Kidney (tissue), 14 donors: Measurements from ENCODE around the gene RIN2. TPM values are rescaled to one million over a fixed set of nuclear protein-coding genes. Genes with fewer than 3 reads are reported as not detected.

ENCODE experiments used
- DNase-seq, 5 donors: peaks; one replicate each; pipeline ENCODE4 v3.0.0-alpha.2; 2013 to 2020
- FAIRE-seq: peaks from 2 replicates; lab custom pipeline; 2012; peaks lifted over from hg19 to GRCh38; lab: Jason Lieb, UNC
- H3K27ac ChIP-seq, 2 donors: one replicate each; pipeline ENCODE4 v1.7.0; 2013; ENCODE audit warnings: low read depth in 2 of 2, low read length in 2 of 2, inconsistent platforms in 1 of 2
- H3K27me3 ChIP-seq: one replicate; pipeline ENCODE4 v1.7.1; 2013; ENCODE audit warnings: low read length, inconsistent platforms; ENCODE audit not compliant: control insufficient read depth, insufficient read depth
- H3K36me3 ChIP-seq, 3 donors: one replicate each; pipeline versions ENCODE4 v1.7.0 to v1.7.1; 2013; ENCODE audit warnings: low read length in 3 of 3, control low read depth in 1 of 3, inconsistent platforms in 1 of 3; ENCODE audit not compliant: insufficient read depth in 3 of 3, control insufficient read depth in 2 of 3
- H3K4me1 ChIP-seq, 3 donors: one replicate each; pipeline versions ENCODE4 v1.7.0 to v1.7.1; 2013; ENCODE audit warnings: low read length in 3 of 3, inconsistent platforms in 1 of 3, low read depth in 1 of 3; ENCODE audit not compliant: control insufficient read depth in 2 of 3, insufficient read depth in 2 of 3
- H3K4me3 ChIP-seq, 3 donors: one replicate each; pipeline versions ENCODE4 v1.7.0 to v1.8.1; 2013; ENCODE audit warnings: low read length in 3 of 3, control low read depth in 1 of 3, inconsistent platforms in 1 of 3
- H3K9ac ChIP-seq, 3 donors: one replicate each; pipeline versions ENCODE4 v1.7.0 to v1.7.1; 2013; ENCODE audit warnings: low read length in 3 of 3, control low read depth in 1 of 3, inconsistent platforms in 1 of 3
- H3K9me3 ChIP-seq, 3 donors: one replicate each; pipeline versions ENCODE4 v1.7.0 to v1.7.1; 2013; ENCODE audit warnings: low read length in 3 of 3, control low read depth in 1 of 3, inconsistent platforms in 1 of 3; ENCODE audit not compliant: control insufficient read depth in 2 of 3, insufficient read depth in 1 of 3
- intact Hi-C: fragments of 100-400 bp; cut with DNase I; formaldehyde crosslinking; loops from one replicate; pipeline ENCODE4 v1.11.1; 2022
- polyA plus RNA-seq: library from polyadenylated mRNA; stranded (reverse); fragments of 350-450 nt; fragmentation: Illumina TruSeq; extraction: RNeasy Lipid Tissue Mini Kit (QIAGEN cat#74804); gene quantifications from one replicate; pipeline ENCODE4 v1.2.3, GENCODE V29; 2014; ENCODE audit warnings: low read depth, low replicate concordance; ENCODE audit not compliant: insufficient read depth
- total RNA-seq: library from RNA; stranded (reverse); fragmentation: NEBNext Ultra II Directional; extraction: Animal tissue kit (Norgen Biotek cat#: 25700); gene quantifications from one replicate; pipeline ENCODE4 v1.2.1, GENCODE V29; 2021
- TF ChIP-seq, protein P1 (sequence below): IDR thresholded peaks from 3 replicates; pipeline ENCODE4 v1.5.1; 2012; ENCODE audit warnings: mild to moderate bottlenecking, moderate library complexity, borderline replicate concordance; ENCODE audit not compliant: insufficient read depth; ENCODE audit errors: extremely low read depth
- donor health status: control.
- donor health status: control.
- donor health status: control.
- donor health status: control.
- donor health status: control.
- donor health status: DM: yes; HTN: yes; CAD: no.
- donor health status: Normal renal cell carcinoma (clear cell type).

The RIN2 gene
- total and polyA plus RNA-seq, 2 donors from 2014 or later = 20.2 to 109 TPM

DNA sequence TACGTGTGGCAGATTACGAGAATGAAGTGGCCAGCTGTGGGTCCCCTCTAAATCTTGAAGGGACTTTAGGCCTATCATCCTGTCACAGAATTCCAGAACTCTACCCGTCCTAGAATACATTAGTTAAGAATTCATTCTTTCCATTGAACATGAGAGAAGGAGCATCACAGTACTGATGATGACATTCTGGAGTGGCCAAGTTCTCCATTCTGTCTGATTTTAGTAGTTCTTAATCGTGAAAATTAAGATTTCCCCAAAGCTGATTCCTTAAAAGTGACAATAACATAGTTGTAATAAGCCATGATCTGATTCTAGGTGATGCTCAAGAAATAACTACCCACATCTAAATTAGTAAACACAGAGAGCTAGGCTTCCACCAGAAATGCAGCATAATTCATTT is 35.0 kb upstream of the RIN2 start:
- H3K4me3 ChIP-seq = no peak overlapping the region
- H3K36me3 ChIP-seq = no peaks in the 10 kb centered on the region
- DNase-seq (no peak), FAIRE-seq (no peak)
- H3K9ac ChIP-seq = no peak overlapping the region
- H3K27ac ChIP-seq = no peak overlapping the region
- TF ChIP-seq, protein P1, sequence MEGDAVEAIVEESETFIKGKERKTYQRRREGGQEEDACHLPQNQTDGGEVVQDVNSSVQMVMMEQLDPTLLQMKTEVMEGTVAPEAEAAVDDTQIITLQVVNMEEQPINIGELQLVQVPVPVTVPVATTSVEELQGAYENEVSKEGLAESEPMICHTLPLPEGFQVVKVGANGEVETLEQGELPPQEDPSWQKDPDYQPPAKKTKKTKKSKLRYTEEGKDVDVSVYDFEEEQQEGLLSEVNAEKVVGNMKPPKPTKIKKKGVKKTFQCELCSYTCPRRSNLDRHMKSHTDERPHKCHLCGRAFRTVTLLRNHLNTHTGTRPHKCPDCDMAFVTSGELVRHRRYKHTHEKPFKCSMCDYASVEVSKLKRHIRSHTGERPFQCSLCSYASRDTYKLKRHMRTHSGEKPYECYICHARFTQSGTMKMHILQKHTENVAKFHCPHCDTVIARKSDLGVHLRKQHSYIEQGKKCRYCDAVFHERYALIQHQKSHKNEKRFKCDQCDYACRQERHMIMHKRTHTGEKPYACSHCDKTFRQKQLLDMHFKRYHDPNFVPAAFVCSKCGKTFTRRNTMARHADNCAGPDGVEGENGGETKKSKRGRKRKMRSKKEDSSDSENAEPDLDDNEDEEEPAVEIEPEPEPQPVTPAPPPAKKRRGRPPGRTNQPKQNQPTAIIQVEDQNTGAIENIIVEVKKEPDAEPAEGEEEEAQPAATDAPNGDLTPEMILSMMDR = no peak
- intact Hi-C loops = no loop called here
- no peaks in the 10 kb centered on the region for H3K27me3 ChIP-seq
- H3K9me3 ChIP-seq = no peaks in the 10 kb centered on the region
- H3K4me1 ChIP-seq = no peaks in the 10 kb centered on the region

DNA sequence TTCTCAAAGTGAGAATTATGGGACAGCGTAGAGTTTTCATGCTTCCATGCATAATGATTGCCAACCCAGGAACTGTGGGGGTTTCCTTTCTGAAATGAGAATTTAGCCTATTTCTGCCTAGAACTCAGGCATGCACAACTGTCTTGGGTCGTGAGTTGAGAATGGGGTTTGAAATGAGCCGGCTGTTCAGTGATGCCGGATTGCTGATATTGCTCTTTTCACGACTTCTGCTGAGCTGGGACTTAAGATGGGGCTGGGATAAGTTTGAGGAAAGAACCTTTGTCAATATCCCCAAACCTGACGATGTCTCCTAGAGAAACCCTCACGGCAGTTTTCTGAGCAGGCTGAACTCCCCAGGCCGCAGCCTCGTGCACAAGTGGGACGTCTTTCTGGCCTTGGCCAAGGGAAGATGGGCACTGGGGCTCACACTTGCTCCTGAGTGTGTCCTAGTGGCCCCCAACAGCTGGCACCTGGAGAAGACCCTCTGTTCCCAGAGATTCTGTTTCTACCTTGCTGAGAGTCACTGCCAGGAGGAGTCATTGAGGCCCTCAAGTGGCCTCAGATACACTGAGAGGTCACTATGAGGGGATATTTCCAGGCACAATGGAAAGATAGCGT is 34.1 kb upstream of the RIN2 start:
- Histone ChIP-seq H3K27me3 (no peaks in the 10 kb centered on the region), H3K4me1 (no peaks in the 10 kb centered on the region), H3K36me3 (no peaks in the 10 kb centered on the region), H3K27ac (no peak overlapping the region), H3K9me3 (no peaks in the 10 kb centered on the region), H3K4me3 (no peak overlapping the region), H3K9ac (no peak overlapping the region)
- TF ChIP-seq, protein P1 = no peak
- intact Hi-C loops = no loop called here
- DNase-seq (peak in 1 of 5 donors; percentile 58), FAIRE-seq (no peak)

DNA sequence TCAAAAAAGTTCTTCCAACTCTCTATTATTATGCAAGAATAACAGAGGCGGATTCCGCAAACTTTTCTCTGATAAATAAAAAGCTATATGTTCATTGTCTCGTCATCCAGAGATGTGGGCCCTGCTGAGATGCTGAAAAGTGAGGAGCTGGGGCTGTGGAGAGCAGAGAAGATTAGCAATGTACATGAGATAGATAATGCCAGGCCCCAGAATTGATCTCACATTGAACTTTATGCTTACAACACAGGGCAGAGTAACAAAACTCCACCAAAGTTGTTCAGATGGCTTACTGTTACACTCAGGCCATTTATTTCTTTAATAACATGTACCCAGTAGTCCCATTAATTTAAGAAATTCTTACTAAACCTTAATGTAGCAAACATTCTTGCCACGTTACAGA is 32.7 kb upstream of the RIN2 start:
- DNase-seq (no peak), FAIRE-seq (no peak)
- no peak overlapping the region for H3K4me3 ChIP-seq
- no peaks in the 10 kb centered on the region for H3K4me1 ChIP-seq
- no peaks in the 10 kb centered on the region for H3K36me3 ChIP-seq
- H3K9me3 ChIP-seq = no peaks in the 10 kb centered on the region
- no peaks in the 10 kb centered on the region for H3K27me3 ChIP-seq
- TF ChIP-seq, protein P1 = no peak
- no peak overlapping the region for H3K27ac ChIP-seq
- H3K9ac ChIP-seq = no peak overlapping the region
- intact Hi-C loops = no loop called here
